Measurements from ENCODE around the gene TENM3.

DNA sequence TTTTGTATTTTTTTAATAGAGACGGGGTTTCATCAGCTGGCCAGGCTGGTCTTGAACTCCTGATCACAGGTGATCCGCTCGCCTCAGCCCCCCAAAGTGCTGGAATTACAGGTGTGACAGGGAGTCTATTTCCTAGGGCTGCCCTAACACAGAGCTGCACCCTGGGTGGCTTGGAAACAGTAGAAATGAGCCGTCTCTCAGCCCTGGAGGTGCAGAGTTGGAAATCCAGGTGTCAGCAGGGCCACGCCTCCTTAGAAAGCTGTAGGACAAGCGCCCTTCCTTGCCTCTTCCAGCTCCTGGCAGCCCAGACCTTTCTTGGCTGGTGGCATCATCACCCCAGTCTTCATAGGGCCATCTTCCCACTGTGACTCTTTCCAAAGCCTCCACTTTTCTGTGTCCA is 602.4 kb downstream of the TENM3 start:
- TF ChIP-seq CTCF (IDR thresholded peaks at IDR 0.05) (no peak), ZBTB21 (CRISPR knock-in tag; IDR thresholded peaks at IDR 0.05; ENCODE audit: borderline replicate concordance) (no peak)
